GM12878 (cell line): ENCODE results near the gene DKKL1. TPM values are rescaled to one million over a fixed set of nuclear protein-coding genes. Genes with fewer than 3 reads are reported as not detected.

ENCODE experiments used
- ATAC-seq: fragments of 200-7000 bp; cut with Tn5 transposase; 3 replicates; pipeline ENCODE4 v1.9.1; 2020; ENCODE audit warnings: mild to moderate bottlenecking, moderate library complexity
- BruUV-seq: library from RNA; stranded (reverse); fragments of 400-500 nt; replicated peaks from 2 replicates; lab custom pipeline; 2021; lab: Mats Ljungman, UMichigan
- CTCF ChIA-PET: fragments of 300-600 bp; sonication (Branson Sonifier 250); formaldehyde crosslinking; extraction: SDS; loops from one replicate; lab custom pipeline; 2021; ENCODE audit warnings: inconsistent platforms; lab: Yijun Ruan, JAX
- POLR2A ChIA-PET: fragments of 350-600 bp; formaldehyde crosslinking; extraction: SDS; loops from one replicate; lab custom pipeline; 2021; ENCODE audit warnings: inconsistent platforms; lab: Charles Lee
- RAD21 ChIA-PET: fragments of 300-600 bp; sonication (Branson Sonifier 250); formaldehyde crosslinking; loops from one replicate; lab custom pipeline; 2023; ENCODE audit warnings: antibody characterized with exemption; ENCODE audit not compliant: unreplicated experiment; lab: Charles Lee
- SMC1A ChIA-PET: fragments of 300-600 bp; sonication (Branson Sonifier 250); formaldehyde crosslinking; loops from one replicate; lab custom pipeline; 2023; ENCODE audit not compliant: unreplicated experiment, uncharacterized antibody; lab: Charles Lee
- DNase-seq: peaks from one replicate; pipeline ENCODE4 v3.0.0-alpha.2; 2011; ENCODE audit warnings: low read depth, low spot score
- FAIRE-seq: peaks from 3 replicates; lab custom pipeline; 2011; peaks lifted over from hg19 to GRCh38; lab: Jason Lieb, UNC
- H2AFZ ChIP-seq: 2 replicates; pipeline ENCODE4 v1.6.0; 2011; ENCODE audit warnings: low read depth, low read length, control low read depth; ENCODE audit not compliant: control insufficient read depth
- H3K27ac ChIP-seq: 2 replicates; pipeline ENCODE4 v1.5.1; 2011; ENCODE audit warnings: control low read depth; ENCODE audit not compliant: control insufficient read depth, insufficient read depth
- H3K27me3 ChIP-seq, 2 experiments: replicated peaks in 1 of 2; 2 replicates each; pipeline versions ENCODE4 v1.6.0 to v1.6.1; 2011; ENCODE audit warnings: low read length in 1 of 2; ENCODE audit not compliant: control insufficient read depth in 2 of 2, insufficient read depth in 2 of 2
- H3K36me3 ChIP-seq, 2 experiments: 2 replicates each; pipeline ENCODE4 v1.5.1; 2011; ENCODE audit warnings: low read length in 1 of 2; ENCODE audit not compliant: control insufficient read depth in 2 of 2, insufficient read depth in 2 of 2
- H3K4me1 ChIP-seq: 2 replicates; pipeline ENCODE4 v1.6.1; 2011; ENCODE audit warnings: mild to moderate bottlenecking, low read length, moderate library complexity, mixed read lengths; ENCODE audit not compliant: control insufficient read depth, insufficient read depth
- H3K4me2 ChIP-seq: 2 replicates; pipeline ENCODE4 v1.6.0; 2011; ENCODE audit warnings: control low read depth; ENCODE audit not compliant: control insufficient read depth, insufficient read depth
- H3K4me3 ChIP-seq: fragments of 200-600 bp; sonication (generic); 2 replicates; pipeline ENCODE4 v1.5.1; 2016
- H3K79me2 ChIP-seq: 2 replicates; pipeline ENCODE4 v1.6.0; 2011; ENCODE audit warnings: low read length; ENCODE audit not compliant: control insufficient read depth, insufficient read depth
- H3K9ac ChIP-seq: 2 replicates; pipeline ENCODE4 v1.8.0; 2011; ENCODE audit warnings: low read length, control low read depth, mixed read lengths; ENCODE audit not compliant: control insufficient read depth, insufficient read depth
- H3K9me3 ChIP-seq: replicated peaks from 3 replicates; pipeline ENCODE4 v1.5.1; 2011; ENCODE audit warnings: mild to moderate bottlenecking, low read length; ENCODE audit not compliant: control insufficient read depth, insufficient read depth
- H4K20me1 ChIP-seq: 2 replicates; pipeline ENCODE4 v1.6.0; 2011; ENCODE audit not compliant: control insufficient read depth, insufficient read depth
- EGR1 ChIP-seq, 2 experiments: IDR thresholded peaks; 1 replicate in 1 of 2; 2 replicates in 1 of 2; pipeline ENCODE4 v1.6.1; 2011 to 2012; ENCODE audit warnings: low read depth in 2 of 2, low read length in 2 of 2, borderline replicate concordance in 1 of 2, mild to moderate bottlenecking in 1 of 2, moderate library complexity in 1 of 2
- FOXK2 ChIP-seq: fragments of 450-650 bp; IDR thresholded peaks from 2 replicates; pipeline ENCODE4 v1.6.1; 2017; ENCODE audit warnings: mild to moderate bottlenecking, moderate library complexity
- HDAC6 ChIP-seq: fragments of 200-600 bp; sonication (generic); IDR thresholded peaks from one replicate; pipeline ENCODE4 v1.8.0; 2017; ENCODE audit warnings: antibody characterized with exemption; ENCODE audit not compliant: unreplicated experiment
- HDGF ChIP-seq: fragments of 450-650 bp; IDR thresholded peaks from 2 replicates; pipeline ENCODE4 v1.6.1; 2016; ENCODE audit warnings: antibody characterized with exemption
- MTA3 ChIP-seq: IDR thresholded peaks from 2 replicates; pipeline ENCODE4 v1.6.1; 2012; ENCODE audit warnings: low read length, inconsistent platforms, borderline replicate concordance
- MXI1 ChIP-seq: fragments of 150-350 bp; IDR thresholded peaks from 2 replicates; pipeline ENCODE4 v1.6.1; 2011; ENCODE audit warnings: low read depth, mild to moderate bottlenecking, inconsistent platforms, low read length, improper control_type of control experiment
- NRF1 ChIP-seq: conservative IDR thresholded peaks from 2 replicates; pipeline ENCODE4 v1.6.1; 2011; ENCODE audit warnings: mild to moderate bottlenecking, low read depth, low read length, improper control_type of control experiment
- SREBF1 ChIP-seq: IDR thresholded peaks from 2 replicates; pipeline ENCODE4 v1.6.1; 2012; ENCODE audit warnings: mild to moderate bottlenecking, low read length
- TCF12 ChIP-seq: IDR thresholded peaks from 2 replicates; pipeline ENCODE4 v1.6.1; 2011; ENCODE audit warnings: low read depth, mild to moderate bottlenecking, low read length
- ZNF622 ChIP-seq: fragments of 450-650 bp; IDR thresholded peaks from 2 replicates; pipeline ENCODE4 v1.6.1; 2017; ENCODE audit warnings: mild to moderate bottlenecking, inconsistent platforms
- WGBS: methylation state at CpG from one replicate; pipeline ENCODE4 v1.1.6; 2016; ENCODE audit warnings: low lambda C conversion rate; ENCODE audit not compliant: insufficient replicate concordance, insufficient coverage; ENCODE audit errors: missing lambda C conversion rate; 5-methylcytosine and 5-hydroxymethylcytosine counted together
- in situ Hi-C: fragments of 300-500 bp; cut with MboI; formaldehyde crosslinking; loops from 9 replicates; pipeline ENCODE4 v1.14.3; 2018; ENCODE audit warnings: mixed read lengths
- intact Hi-C: fragments of 100-400 bp; cut with micrococcal nuclease; formaldehyde crosslinking; loops from one replicate; pipeline ENCODE4 v1.14.2; 2022; ENCODE audit not compliant: unreplicated experiment
- polyA plus RNA-seq, 11 experiments: library from polyadenylated mRNA; depleted of rRNA in 4 of 11; unstranded in 6 of 11; stranded (reverse) in 5 of 11; fragments of >200 nt; fragmentation: Nextera tagmentation in 4 of 11; fragmentation: Illumina TruSeq in 1 of 11; extraction: Ambion mirVana in 4 of 11; extraction: Trizol in 1 of 11; gene quantifications; 1 replicate in 1 of 11; 2 replicates in 10 of 11; pipeline versions ENCODE4 v1.2.1 to v1.2.3, GENCODE V29; 2011 to 2016; ENCODE audit warnings: inconsistent platforms in 2 of 11, missing spikeins in 2 of 11, low read depth in 1 of 11
- total RNA-seq, 4 experiments: library from RNA; depleted of rRNA in 3 of 4; stranded (reverse); fragments of >200 nt in 3 of 4; fragmentation: Illumina TruSeq in 1 of 4; extraction: Trizol in 1 of 4; gene quantifications; 2 replicates each; pipeline versions ENCODE4 v1.2.1 to v1.2.3, GENCODE V29; 2013 to 2021
- TF ChIP-seq, protein P1 (sequence below): IDR thresholded peaks from 2 replicates; pipeline ENCODE4 v1.6.1; 2011; ENCODE audit warnings: low read depth, mild to moderate bottlenecking, low read length, moderate library complexity, borderline replicate concordance; ENCODE audit errors: extremely low read depth
- TF ChIP-seq, protein P2 (sequence below): fragments of 450-650 bp; IDR thresholded peaks from 2 replicates; pipeline ENCODE4 v1.6.1; 2016; ENCODE audit warnings: mild to moderate bottlenecking

Gene DKKL1
- total and polyA plus RNA-seq, 10 of the 15 experiments (the other 5 are each of a cell fraction or from before 2014, with no cell fraction given): not detected

DNA sequence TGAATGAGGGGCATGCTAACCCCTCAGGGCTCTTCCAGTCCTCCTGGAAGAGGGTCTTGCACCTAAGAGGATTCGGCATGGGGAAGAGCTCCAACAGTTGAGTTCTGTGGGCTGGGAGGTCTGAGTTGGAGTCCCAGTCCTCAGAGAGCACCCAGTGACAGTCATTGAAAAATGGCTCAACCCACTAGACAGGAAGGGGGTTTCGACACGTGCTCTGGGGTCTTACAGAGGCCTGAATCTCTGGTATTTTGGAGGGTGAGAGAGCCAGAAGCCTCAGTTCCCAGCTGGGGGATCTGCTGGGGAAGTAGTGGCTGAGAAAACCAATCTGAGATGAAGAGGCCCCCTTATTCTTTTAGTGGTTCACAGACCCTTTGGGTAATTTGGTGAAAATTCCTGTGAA lies 50.6 kb downstream of the DKKL1 start:
- Histone ChIP-seq H3K36me3 (no peaks in the 10 kb centered on the region), H3K4me1 (peaks cover 11% of the 10 kb centered on the region)
- DNase-seq: no peak
- TF ChIP-seq HDGF: no peak
- no peak for TF ChIP-seq MTA3
- TF ChIP-seq MXI1: no peak
- no peak for TF ChIP-seq SREBF1
- TF ChIP-seq EGR1 (IDR thresholded peaks at IDR 0.05; ENCODE audit: borderline replicate concordance in 1 of 2, low read depth in 2 of 2, low read length in 2 of 2): no peak
- TF ChIP-seq ZNF622: no peak
- no peak for TF ChIP-seq NRF1
- TF ChIP-seq, protein P1, sequence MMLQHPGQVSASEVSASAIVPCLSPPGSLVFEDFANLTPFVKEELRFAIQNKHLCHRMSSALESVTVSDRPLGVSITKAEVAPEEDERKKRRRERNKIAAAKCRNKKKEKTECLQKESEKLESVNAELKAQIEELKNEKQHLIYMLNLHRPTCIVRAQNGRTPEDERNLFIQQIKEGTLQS: no peak
- TF ChIP-seq TCF12: no peak
- no peak for TF ChIP-seq HDAC6
- TF ChIP-seq, protein P2, sequence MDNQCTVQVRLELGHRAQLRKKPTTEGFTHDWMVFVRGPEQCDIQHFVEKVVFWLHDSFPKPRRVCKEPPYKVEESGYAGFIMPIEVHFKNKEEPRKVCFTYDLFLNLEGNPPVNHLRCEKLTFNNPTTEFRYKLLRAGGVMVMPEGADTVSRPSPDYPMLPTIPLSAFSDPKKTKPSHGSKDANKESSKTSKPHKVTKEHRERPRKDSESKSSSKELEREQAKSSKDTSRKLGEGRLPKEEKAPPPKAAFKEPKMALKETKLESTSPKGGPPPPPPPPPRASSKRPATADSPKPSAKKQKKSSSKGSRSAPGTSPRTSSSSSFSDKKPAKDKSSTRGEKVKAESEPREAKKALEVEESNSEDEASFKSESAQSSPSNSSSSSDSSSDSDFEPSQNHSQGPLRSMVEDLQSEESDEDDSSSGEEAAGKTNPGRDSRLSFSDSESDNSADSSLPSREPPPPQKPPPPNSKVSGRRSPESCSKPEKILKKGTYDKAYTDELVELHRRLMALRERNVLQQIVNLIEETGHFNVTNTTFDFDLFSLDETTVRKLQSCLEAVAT: no peak
- TF ChIP-seq FOXK2: no peak
- TF ChIP-seq, all 136 proteins: peak for 0
- ATAC-seq (no peak), FAIRE-seq (no peak)
- no peak overlapping the region for H3K4me2 ChIP-seq
- no peaks in the 10 kb centered on the region for H3K79me2 ChIP-seq
- intact Hi-C loops: no loop called here
- RAD21 ChIA-PET: interaction anchor here (1.0 kb wide), 1 partner anchor 29 kb away, joined by 3 read pairs; no protein-coding TSS in a partner anchor
- peaks cover 1 to 3% of the 10 kb centered on the region in 2 experiments; a peak in 2 of 4 replicates for H3K27me3 ChIP-seq
- 75% methylated on average over 3 of the region's 3 CpGs for WGBS
- POLR2A ChIA-PET: interaction anchor here (1.3 kb wide), 1 partner anchor 39 kb away, joined by 4 read pairs; the partner anchor contains the start of gene ALDH16A1
- CTCF ChIA-PET: interaction anchor here (1.0 to 3.8 kb wide), 3 partner anchors 12 to 188 kb away, joined by 3 to 19 read pairs (median 3); no protein-coding TSS in a partner anchor
- in situ Hi-C loops: no loop called here
- no peak overlapping the region for H3K27ac ChIP-seq
- no peak overlapping the region for H3K9ac ChIP-seq
- no peak overlapping the region for H3K4me3 ChIP-seq
- H3K9me3 ChIP-seq: no peaks in the 10 kb centered on the region
- SMC1A ChIA-PET: interaction anchor here (1.0 to 2.1 kb wide), 3 partner anchors 10 to 14 kb away, joined by 4 read pairs; partner anchors contain the start of gene GFY
- H2AFZ ChIP-seq: no peak overlapping the region
- BruUV-seq: no TSS peak
- H4K20me1 ChIP-seq: no peaks in the 10 kb centered on the region
